CD4-positive, alpha-beta T cell treated with Interleukin-6 at 100 ng/mL for 8 hours (primary cell): ENCODE results near the gene CLNK.
"Not testable (repeated sequence)": the region's sequence is repeated elsewhere in the genome, so short reads cannot be mapped to it uniquely, and the experiment has no call there.

ENCODE experiments used
- DNase-seq: peaks from one replicate; pipeline ENCODE4 v3.0.0-alpha.2; 2020; ENCODE audit warnings: mixed read lengths, low spot score

CLNK gene

DNA sequence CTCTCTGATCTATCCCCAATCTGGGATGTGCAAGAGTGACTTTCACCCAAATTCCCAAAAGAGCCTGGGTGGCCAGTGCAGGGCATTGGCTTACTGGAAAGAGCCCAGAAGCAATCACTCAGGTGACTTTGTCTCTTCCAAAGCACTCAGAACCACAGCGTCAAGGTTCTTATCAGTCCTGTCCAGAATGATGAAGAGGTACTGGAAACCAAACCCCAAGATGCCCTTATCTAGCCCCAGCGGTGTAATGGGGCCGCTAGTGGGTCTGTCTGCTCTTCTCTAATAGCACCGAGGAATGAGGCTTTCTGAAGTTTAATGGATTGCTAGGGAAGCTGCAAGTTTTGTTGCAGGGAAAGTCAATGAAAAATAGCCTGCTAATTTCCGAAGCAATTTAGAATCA is 21.6 kb downstream of the CLNK start:
- DNase-seq: no peak

DNA sequence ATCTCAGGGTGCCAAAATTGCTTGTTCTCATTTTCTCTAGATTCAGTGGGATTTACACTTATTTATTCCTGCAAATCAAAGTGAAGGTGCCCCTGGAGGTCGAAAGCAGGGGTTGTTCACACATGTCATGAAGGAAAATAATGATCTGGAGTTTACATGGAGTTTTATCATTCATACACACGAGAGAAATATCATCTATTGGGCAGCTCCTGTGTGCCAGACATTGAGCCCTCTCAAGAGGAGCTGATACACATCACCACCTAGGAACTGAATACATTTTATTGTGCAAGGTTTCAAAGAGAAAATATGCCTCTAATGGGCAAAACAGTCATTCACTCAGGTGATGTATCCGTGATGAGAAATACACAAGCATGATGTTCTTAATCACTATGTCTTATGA is 23.5 kb downstream of the CLNK start:
- no peak for DNase-seq

DNA sequence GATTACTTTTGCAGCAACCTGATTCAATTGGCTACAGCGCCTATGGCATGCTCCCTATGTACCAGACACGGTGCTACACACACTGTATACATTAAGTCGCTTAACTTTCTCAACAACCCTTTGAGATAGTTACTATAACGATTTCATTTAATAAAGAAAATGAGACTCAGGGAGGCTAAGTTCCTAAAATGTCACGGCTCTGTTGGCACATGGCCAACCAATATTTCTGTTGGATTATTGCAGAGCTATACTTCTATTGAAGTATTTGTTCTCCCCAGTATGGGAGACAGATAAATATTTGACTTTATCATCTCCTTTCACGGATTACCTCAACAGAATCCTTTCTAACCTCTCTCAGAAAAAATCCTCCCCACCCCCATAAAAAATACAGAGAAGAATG is 25.3 kb downstream of the CLNK start:
- DNase-seq: no peak

DNA sequence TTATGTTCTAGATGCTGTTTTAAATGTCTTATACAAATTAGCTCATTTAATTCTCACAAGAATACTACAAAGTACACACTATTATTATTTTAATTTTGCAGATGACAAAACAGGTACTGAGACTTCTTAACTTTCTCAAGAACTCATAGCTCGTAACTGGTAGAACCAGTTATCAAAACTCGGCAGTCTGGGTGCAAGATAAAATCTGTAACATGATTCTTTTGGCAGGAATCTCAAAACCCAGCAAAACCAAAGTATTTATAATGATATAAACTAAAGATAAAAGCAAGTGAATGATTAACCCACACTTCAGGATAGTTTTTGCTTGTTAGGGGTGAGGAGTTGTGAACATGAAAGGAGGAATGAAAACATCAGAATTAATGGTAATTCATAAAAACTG is 27.6 kb downstream of the CLNK start:
- no peak for DNase-seq

DNA sequence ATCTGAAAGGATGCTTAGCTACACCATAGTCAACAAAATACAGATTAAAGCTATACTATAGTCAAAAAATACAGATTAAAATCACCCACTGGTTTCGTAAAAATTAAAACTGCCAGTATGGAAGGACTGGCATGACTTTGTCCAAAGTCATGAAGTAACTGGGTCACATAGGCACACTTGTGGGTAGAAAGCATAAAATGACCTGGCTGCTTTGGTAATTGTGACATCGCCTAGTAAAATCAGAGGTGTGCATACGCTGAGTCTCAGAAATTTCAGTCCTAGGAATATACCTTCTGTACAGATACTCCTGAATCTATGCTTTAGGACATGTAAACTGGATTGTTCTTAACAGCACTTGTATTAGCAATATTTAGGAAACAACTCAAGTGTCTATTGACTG is 28.1 kb downstream of the CLNK start:
- no peak for DNase-seq

DNA sequence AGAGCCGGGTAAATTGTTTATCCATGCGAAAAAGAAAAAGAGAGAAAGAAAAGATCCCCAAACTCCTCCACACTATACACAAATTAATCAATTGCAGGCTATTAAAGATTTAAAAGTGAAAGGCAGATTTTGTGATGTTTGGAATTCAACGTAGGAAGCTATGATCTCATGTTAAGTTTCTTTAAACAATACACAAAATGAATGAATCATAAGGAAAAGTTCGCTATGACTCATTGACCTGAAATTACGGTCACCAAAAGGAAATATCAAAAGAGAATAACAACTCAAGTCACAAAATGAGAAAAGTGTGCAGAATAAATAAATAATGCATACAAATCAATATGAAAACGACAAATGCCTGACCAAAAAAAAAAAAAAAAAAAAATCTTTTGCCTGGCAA is 28.6 kb downstream of the CLNK start:
- no peak for DNase-seq

DNA sequence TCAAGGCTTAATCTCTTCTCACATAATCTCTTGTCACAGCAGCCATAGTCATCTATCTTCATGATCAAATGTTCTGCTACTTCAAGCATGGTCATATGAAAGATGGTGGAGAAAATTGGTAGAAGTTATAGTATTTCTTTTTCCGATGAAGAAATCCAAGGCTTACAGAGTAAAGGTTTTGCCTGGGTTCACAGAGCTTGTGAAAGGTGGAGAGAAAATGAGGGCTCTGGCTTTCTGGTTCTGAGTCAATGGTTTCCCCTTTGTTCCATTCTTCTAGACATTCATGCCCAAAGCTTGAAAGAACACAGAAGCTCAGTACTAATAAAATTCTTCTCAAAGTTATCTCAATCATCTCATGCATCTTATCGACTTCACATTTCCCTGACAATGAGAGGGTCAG is 36.1 kb downstream of the CLNK start:
- no peak for DNase-seq

DNA sequence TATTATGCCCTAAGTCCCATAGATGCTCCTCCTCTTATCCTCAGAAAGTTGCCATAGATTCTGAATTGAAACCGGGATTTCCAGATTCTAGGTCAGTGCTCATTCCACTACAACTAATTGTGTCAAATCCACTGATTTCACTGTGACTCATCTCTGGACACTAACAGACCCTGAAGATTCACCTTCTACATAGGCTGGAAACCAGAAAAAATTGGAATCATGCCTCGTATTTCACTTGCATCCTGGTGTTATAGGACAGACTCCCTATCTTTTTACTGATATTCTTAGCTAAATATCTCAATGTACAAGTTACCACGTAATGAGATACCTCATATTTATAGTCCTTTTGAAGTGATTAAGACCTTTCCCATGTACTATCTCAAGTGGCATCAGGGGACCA is 36.7 kb downstream of the CLNK start:
- no peak for DNase-seq

DNA sequence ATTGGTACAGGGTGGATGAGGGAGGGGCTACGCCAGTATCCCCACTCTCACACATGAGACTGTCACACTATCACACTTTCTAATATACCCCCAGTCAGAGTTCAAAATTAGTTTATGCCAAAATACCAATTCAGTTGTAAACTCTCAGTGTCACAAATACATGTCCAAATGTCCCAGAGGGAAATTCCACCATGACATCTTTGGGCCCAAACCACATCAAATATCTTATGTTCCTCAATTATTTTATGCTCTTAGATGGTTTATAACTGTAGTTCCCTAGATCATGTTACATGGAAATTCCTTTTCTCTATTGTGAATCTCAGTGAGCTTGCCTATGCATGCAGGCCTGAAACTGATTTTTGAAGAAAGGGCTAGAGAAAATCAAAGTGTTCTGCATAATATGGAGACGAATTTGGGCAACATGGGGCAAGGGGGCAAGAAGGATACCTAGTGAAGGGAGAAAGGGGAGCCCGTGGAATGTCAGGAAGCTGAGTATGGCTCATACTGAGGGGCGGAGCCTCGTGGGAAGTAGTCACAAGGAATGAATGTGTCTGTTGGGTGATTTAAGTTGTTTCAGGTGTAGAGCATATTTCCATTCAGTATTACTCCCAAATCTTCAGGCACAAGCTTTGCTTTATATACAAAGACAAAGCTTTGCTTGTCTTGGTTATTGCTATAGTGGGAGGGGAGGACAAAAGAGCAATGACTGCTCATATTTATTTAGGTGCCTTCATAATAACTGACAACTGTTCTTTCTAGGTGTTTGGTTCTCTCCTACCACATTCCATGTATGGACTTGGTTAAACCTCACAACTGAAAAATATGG is 40.8 kb downstream of the CLNK start:
- no peak for DNase-seq

DNA sequence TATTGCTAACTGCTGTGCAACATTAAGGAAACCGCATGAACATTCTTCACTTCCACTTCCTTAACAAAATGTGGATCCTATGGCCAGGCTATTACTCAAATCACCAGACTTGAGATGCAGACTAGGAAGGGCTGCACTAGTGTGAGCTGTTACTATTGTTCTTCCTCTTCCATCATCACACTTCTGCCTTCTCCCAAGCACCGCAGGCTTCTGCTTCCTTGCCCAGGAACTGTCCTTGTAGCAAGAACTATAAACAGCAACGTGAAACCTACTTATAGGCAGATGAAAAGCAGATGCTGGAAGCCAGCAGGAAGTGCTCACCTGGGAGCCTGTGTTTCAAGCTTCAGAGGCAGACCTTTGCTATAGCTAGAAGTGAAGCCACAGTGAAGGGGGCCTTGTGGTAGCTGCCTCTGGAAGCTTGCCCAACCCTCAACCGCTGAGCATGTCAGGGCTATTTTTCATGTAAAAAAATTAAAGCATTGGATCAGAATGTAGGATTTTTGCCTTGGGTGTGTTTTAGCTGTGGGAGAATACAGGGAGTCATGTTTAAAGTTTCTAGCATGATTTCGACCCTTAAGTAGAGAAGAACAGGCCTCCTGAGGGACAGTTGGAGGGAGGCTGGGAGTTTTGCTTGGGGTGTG is 43.9 kb downstream of the CLNK start:
- DNase-seq: no peak

DNA sequence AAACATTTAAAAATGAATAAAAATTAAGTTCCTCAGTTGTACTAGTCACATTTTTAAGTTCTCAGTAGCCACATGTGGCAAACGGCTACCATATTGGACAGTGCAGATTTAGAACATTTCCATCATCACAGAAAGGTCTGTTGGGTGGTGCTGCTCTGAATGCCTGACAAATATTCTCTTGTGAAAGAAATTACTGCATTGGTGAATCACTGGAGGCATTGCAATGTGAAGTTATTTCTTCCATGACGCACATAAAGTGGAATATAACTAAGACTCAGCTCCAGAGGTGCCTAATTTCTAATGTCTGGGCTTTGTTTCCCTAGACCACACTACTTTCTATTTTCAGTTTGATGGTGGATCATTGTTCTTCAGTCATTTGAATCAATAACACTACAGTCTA is 44.9 kb downstream of the CLNK start:
- DNase-seq: no peak

DNA sequence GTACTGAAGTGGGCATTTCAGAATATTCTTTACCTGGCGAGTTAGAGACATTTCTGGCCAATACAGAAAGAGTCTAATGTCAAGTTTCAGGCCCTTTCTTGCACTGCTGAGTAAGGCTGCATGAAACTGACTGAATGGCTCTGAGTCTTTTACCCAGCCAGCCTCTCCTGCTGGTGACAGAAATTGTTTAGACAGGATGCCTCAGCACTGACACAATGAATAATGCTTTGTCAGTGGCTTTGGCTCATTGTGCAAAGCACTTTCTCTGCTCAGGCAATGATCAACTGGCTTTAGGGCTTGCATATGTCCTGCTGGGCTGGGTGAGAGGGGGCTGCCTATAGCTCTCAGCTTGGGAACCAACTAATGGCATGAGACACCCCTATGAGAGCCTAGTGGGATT is 45.5 kb downstream of the CLNK start:
- DNase-seq: no peak

DNA sequence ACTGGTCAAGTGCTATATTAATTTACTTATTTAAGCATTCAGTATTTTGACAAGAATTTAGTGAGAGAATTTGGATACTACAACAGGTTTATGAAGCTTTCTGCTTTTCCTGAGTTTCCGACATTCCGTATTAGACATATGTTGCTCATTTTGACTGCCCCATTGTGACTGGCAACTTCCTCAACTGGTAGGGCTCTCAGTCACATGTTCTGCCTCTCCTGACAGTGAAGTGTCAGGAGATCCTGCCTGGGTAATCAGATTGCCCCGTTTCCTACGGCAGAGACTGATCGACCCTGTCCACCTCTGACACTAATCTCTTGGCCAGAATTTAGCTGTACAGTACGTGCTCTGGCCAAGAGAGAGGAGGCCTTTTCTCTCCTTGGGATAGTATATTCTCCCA is 49.5 kb downstream of the CLNK start:
- DNase-seq: no peak

DNA sequence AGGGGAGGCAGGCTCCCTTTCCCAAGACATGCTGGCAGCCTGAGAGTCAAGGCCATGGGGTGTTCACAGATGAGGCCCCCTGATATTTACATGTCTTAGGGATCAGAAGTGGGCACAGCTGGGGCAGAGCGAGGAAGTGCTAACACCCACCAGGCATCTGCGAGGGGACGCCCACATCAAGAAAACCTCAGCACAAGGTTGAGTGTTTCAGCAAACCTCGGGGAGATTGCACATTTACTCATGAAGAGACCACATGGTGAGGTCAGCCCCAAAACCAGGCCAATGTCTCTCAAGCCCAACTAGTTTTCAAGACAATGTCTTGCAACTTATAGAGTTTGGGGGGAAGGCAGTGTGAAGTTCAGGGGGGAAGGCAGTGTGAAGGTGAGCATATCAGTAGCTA is 55.2 kb downstream of the CLNK start:
- no peak for DNase-seq

DNA sequence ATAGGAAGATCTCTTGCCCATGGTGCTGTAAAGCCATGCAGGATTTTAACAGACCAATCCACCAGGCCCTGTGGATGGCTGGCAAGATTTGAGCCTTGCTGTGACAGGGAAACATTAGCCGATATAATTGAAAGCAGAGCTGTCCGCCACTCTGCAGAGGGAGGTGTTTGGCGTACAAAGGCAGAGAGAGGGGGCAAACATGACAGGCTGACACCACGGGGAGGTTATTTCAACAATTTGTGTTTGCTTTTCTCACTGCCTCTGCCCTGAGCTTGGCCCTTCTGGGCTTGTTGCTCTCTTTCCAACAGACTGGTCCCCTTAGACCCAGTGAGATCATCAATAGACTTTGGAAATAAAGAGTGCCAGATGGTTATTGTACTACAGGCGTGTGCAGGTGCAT is 59.4 kb downstream of the CLNK start:
- DNase-seq: no peak

DNA sequence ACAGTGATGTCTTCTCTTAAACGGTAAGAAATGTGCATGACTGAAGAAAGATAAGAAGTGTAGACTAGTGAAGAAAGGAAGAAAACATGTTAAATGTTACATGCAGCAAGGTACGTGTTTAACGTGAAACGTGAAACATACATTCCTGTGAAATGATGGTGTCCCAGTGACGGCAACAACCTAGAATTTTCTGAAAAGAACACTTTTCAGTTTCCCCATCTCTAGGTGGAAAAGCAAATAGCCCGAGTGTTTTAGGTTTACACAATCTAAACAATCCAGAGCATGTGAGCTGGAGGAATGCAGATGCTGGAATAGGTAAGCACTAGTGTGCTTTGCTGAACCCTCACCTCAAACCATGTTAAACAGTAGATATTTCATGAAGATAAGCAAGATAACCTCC is 60.7 kb downstream of the CLNK start:
- no peak for DNase-seq

DNA sequence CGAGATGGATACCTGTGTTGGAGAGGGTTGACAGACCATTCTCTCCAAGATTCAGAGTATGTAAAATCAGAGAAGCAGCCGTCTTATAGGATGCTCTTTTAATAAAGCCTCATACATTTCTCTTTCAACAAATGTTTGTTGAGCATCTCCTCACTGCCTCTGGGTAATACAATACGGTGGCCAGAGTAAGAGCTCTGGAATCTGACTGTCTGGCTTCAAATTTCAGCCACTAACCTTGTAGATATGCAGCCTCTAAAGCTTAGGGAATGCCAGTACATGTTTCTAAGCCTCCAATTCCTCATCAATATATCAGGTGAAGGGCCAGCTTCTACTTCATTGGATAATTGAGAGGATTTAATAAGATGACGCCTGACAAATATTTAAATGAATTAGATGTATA is 61.3 kb downstream of the CLNK start:
- DNase-seq: no peak

DNA sequence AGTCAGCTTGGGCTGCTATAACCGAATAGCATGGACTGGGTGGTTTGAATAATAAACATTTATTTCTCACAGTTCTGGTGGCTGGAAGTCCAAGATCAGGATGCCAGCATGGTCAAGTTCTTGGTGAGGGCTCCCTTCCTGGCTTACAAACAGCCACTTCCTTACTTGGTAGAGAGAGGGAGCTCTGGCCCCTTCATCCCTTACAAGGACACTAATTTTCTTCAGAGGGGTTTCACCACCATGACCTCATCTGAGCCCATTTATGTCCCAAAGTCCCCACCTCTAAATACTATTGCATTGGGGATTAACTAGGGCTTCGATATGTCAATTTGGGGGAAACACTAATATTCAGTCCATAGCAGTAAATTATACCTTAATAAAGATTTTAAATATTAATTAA is 61.8 kb downstream of the CLNK start:
- DNase-seq: no peak

DNA sequence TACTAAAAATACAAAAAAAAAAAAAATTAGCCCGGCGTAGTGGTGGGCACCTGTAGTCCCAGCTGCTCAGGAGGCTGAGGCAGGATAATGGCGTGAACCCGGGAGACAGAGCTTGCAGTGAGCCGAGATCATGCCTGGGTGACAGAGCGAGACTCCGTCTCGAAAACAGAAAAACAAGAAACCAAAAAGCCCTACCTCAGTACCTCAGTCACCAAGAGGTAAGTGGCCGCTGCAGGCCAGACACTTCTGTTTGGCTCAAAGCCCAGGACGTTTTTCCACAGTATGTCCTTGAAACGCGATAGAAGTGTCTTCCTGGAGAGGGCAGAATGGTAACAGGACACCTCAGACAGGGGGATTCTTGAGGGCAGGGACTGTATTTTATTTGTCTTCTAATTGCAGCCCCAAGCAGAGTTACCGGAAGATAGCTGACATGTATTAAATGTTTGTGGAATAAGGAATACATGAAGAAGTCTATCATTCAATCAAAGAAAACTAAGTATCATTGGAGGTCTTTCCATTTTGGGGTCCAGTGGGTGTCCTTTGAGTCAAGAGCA is 63.6 kb downstream of the CLNK start:
- DNase-seq: no peak

DNA sequence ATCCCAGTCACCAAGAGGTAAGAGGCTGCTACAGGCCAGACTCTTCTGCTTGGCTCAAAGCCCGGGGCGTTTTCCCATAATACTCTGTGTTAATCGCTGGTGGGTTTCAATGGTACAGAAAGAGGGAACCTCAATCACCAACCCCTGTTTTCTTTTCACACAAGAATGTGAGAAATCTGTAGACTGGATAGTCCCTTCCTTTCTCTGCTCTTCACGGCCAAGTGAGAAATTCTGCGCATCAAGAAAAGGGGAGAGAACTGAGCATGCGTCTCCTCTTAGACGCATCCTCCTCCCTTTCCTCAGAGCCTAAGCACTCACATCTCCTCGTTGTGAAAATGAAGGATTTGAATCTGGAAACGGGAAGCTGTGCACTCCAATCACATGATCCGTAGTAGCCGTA is 64.7 kb downstream of the CLNK start:
- no peak for DNase-seq

DNA sequence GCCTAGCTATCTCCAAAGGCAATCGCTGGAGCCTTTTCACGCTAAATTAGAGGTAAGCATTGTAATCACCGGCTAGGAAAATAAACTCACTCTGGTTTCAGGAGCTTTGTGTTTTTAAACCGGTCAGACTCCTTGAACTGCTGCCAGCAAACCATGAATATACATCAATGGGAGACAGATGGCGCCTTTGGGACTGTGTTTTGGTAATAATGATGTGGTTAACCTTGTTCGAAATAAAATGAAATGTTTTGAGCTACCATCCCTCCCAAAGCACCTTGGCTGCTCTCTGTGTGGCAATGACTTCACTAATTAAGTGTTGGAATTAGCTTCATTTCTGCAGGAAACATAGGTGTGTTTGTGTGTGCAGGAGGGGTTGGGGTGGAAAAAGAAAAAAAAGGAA is 65.3 kb downstream of the CLNK start:
- DNase-seq: no peak

DNA sequence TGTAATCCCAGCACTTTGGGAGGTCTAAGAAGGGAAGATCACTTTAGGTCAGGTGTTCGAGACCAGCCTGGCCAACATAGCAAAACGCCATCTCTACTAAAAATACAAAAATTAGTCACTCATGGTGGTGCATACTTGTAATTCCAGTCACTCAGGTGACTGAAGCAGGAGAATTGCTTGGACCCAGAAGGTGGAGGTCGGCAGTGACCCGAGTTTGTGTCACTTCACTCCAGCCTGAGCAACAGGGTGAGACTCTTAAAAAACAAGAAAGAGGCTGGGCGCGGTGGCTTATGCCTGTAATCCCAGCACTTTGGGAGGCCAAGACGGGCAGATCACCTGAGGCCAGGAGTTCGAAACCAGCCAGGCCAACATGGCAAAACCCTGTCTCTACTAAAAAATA is 69.6 kb downstream of the CLNK start:
- not testable (repeated sequence) for DNase-seq

DNA sequence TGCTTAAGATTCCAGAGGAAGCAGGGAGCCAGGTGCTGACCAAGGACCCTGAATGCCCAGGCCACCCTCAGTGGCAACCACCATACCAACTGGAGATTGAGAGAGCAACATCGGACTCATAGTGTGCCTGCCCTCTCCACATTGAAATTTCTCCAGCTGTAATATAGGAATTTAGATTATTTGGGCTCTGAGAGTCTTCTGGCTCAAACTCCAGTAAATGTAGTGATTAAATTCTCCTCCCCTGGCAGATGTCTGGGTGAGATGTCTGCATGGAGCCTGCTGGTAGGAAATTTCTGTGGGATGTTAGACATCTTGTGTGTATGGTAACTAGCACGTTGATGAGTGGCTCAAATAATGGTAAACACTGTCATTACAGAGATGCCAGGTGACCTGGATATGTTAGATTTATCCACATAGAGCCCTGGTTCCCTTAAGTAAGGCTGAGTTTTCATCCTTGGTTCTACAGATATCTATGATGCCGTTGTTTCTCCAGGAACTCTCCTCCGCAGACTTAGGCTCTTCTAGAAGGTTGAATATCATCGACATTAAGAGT is 70.6 kb downstream of the CLNK start:
- DNase-seq: no peak
